HEK293T (cell line): ENCODE measurements around the gene CAPN2.

Experiments used
- ARNT ChIP-seq: fragments of 450-650 bp; IDR thresholded peaks from 2 replicates; pipeline ENCODE4 v1.6.1; 2017; ENCODE audit warnings: mild to moderate bottlenecking
- BHLHE40 ChIP-seq: fragments of 450-650 bp; IDR thresholded peaks from 2 replicates; pipeline ENCODE4 v1.6.1; 2016; ENCODE audit warnings: mild to moderate bottlenecking, moderate library complexity, borderline replicate concordance
- ELF4 ChIP-seq: fragments of 450-650 bp; IDR thresholded peaks from 2 replicates; pipeline ENCODE4 v1.6.1; 2017; ENCODE audit warnings: antibody characterized with exemption
- FOXM1 ChIP-seq: fragments of 450-650 bp; IDR thresholded peaks from 2 replicates; pipeline ENCODE4 v1.6.1; 2017; ENCODE audit warnings: mild to moderate bottlenecking, borderline replicate concordance
- HDGF ChIP-seq: fragments of 450-650 bp; IDR thresholded peaks from 2 replicates; pipeline ENCODE4 v1.6.1; 2017; ENCODE audit warnings: antibody characterized with exemption, borderline replicate concordance
- NFRKB ChIP-seq: fragments of 450-650 bp; IDR thresholded peaks from 2 replicates; pipeline ENCODE4 v1.6.1; 2016; ENCODE audit warnings: mild to moderate bottlenecking, moderate library complexity
- PKNOX1 ChIP-seq: fragments of 450-650 bp; IDR thresholded peaks from 2 replicates; pipeline ENCODE4 v1.6.1; 2016
- SP1 ChIP-seq: fragments of 450-650 bp; IDR thresholded peaks from 2 replicates; pipeline ENCODE4 v1.6.1; 2017
- SUZ12 ChIP-seq: fragments of 450-650 bp; IDR thresholded peaks from 2 replicates; pipeline ENCODE4 v1.6.1; 2016; ENCODE audit warnings: mild to moderate bottlenecking
- TARDBP ChIP-seq: fragments of 450-650 bp; IDR thresholded peaks from 2 replicates; pipeline ENCODE4 v1.6.1; 2016

GRCh38 chr1:223695014-223695548, 17.3 kb upstream of the CAPN2 start:
- no peak for TF ChIP-seq SUZ12
- no peak for TF ChIP-seq BHLHE40
- no peak for TF ChIP-seq SP1
- no peak for TF ChIP-seq ARNT
- no peak for TF ChIP-seq ELF4
- TF ChIP-seq NFRKB, result no peak
- no peak for TF ChIP-seq PKNOX1
- no peak for TF ChIP-seq FOXM1
- TF ChIP-seq HDGF, result no peak
- no peak for TF ChIP-seq TARDBP
